Thyroid gland (tissue), 4 donors: ENCODE data around the gene DPF3.

Source experiments
- POLR2A ChIP-seq, 2 donors: fragments of 450-650 bp; IDR thresholded peaks; one replicate each; pipeline ENCODE4 v1.6.1; 2017; ENCODE audit warnings: antibody characterized with exemption in 2 of 2, mild to moderate bottlenecking in 2 of 2, moderate library complexity in 1 of 2
- TF ChIP-seq, protein P1 (sequence below), 6 experiments: fragments of 200-600 bp in 3 of 6; fragments of 450-650 bp in 3 of 6; sonication (generic) in 3 of 6; IDR thresholded peaks; one replicate each; pipeline ENCODE4 v1.5.1; 2016 to 2019; ENCODE audit warnings: antibody characterized with exemption in 6 of 6, mild to moderate bottlenecking in 2 of 6, inconsistent platforms in 1 of 6, moderate library complexity in 1 of 6

DNA sequence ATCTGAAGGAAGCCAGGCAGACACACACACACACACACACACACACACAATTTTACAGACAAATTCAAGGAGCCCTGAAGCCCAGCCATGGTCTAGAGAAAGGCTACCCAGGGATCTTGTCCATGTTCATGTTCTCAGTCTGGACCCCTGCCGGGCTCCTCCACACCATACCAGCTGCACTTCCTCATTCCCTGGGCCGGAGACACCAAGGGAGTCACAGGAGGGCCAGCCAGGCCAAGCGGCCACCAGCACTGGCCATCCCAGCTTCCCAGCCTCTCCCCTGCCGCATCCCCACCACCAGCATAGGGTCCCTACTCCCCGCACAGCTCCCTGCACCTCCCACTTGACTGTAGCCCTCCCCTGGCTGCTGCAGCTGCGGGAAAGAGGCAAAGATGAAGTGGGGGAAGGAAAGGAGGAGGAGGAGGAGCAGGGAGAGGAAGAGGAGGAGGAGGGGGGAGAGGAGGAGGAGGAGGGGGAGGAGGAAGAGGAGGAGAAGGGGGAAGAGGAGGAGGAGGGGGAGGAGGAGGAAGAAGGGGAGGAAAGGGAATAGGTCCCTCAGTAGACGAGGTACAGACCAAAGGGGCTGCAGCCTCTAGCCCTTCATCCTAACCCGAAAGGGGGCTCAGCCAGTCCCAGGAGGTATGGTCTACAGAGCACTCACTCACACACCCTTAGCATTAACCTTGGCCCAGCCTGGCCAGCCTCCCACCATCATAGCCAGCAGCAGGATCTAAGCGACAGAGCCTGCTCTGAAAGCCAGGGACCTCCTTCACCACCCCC lies 293.2 kb downstream of the DPF3 start:
- TF ChIP-seq POLR2A (IDR thresholded peaks at IDR 0.05), result no peak
- TF ChIP-seq, protein P1, sequence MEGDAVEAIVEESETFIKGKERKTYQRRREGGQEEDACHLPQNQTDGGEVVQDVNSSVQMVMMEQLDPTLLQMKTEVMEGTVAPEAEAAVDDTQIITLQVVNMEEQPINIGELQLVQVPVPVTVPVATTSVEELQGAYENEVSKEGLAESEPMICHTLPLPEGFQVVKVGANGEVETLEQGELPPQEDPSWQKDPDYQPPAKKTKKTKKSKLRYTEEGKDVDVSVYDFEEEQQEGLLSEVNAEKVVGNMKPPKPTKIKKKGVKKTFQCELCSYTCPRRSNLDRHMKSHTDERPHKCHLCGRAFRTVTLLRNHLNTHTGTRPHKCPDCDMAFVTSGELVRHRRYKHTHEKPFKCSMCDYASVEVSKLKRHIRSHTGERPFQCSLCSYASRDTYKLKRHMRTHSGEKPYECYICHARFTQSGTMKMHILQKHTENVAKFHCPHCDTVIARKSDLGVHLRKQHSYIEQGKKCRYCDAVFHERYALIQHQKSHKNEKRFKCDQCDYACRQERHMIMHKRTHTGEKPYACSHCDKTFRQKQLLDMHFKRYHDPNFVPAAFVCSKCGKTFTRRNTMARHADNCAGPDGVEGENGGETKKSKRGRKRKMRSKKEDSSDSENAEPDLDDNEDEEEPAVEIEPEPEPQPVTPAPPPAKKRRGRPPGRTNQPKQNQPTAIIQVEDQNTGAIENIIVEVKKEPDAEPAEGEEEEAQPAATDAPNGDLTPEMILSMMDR (IDR thresholded peaks at IDR 0.05), result no peak
